Medulla oblongata (tissue), 1 donor: Measurements from ENCODE around the gene UVSSA.
A peak's percentile ranks its signal among the peaks of the same experiment; 100 is the strongest.

Experiments
- DNase-seq: peaks from one replicate; pipeline ENCODE4 v3.0.0-alpha.2; 2015; ENCODE audit errors: extremely low spot score

Gene UVSSA

GRCh38 chr4:1346781-1347409, at the start of gene UVSSA:
Gene UVSSA, plus strand, starts transcription at chr4:1347208. Its CDS starts 884 bp downstream, at chr4:1348092.
- peak; percentile 99 for DNase-seq

GRCh38 chr4:1297456-1298325, 49.3 kb upstream of the UVSSA start:
- DNase-seq, result no peak

GRCh38 chr4:1298461-1298860, 48.5 kb upstream of the UVSSA start:
- no peak for DNase-seq

- no peak for DNase-seq
Observed at GRCh38 chr4:1299301-1299860, 47.6 kb upstream of the UVSSA start.

GRCh38 chr4:1300466-1301455, 46.2 kb upstream of the UVSSA start:
- peak; percentile 61 for DNase-seq

- no peak for DNase-seq
Observed at GRCh38 chr4:1302159-1302558, 44.8 kb upstream of the UVSSA start.

GRCh38 chr4:1305261-1305711, 41.7 kb upstream of the UVSSA start:
- no peak for DNase-seq

- no peak for DNase-seq
Observed at GRCh38 chr4:1305781-1306455, 41.1 kb upstream of the UVSSA start.

- DNase-seq, result no peak
Observed at GRCh38 chr4:1307951-1308735, 38.9 kb upstream of the UVSSA start.

- peak; percentile 91 for DNase-seq
Observed at GRCh38 chr4:1309261-1310010, 37.6 kb upstream of the UVSSA start.

GRCh38 chr4:1310031-1310795, 36.8 kb upstream of the UVSSA start:
- DNase-seq, result no peak

GRCh38 chr4:1310796-1311631, 36.0 kb upstream of the UVSSA start:
- no peak for DNase-seq

GRCh38 chr4:1312821-1313640, 34.0 kb upstream of the UVSSA start:
- DNase-seq, result no peak

- DNase-seq, result no peak
Observed at GRCh38 chr4:1315306-1315705, 31.7 kb upstream of the UVSSA start.

GRCh38 chr4:1315836-1316536, 31.0 kb upstream of the UVSSA start:
- DNase-seq, result no peak

- no peak for DNase-seq
Observed at GRCh38 chr4:1316537-1317168, 30.4 kb upstream of the UVSSA start.
